DOHH2 (cell line): ENCODE results near the gene FHL3.

Experiments
- CTCF ChIP-seq: fragments of 200-600 bp; sonication (generic); IDR thresholded peaks from one replicate; pipeline ENCODE4 v1.5.1; 2014; ENCODE audit warnings: antibody characterized with exemption, mild to moderate bottlenecking, low read depth, low read length; ENCODE audit not compliant: poor library complexity, severe bottlenecking
- EZH2phosphoT487 ChIP-seq: fragments of 200-600 bp; sonication (generic); IDR thresholded peaks from 2 replicates; pipeline ENCODE4 v1.6.1; 2017; ENCODE audit warnings: borderline replicate concordance, mild to moderate bottlenecking, antibody characterized with exemption, low read length, moderate library complexity, mixed read lengths

GRCh38 chr1:38050397-38051078 is 45.2 kb upstream of the FHL3 start:
- TF ChIP-seq CTCF (no peak), EZH2phosphoT487 (no peak)
